NCI-H128 (cell line): Measurements from ENCODE around the gene ARPC4.
"Not testable (repeated sequence)": the region's sequence is repeated elsewhere in the genome, so short reads cannot be mapped to it uniquely, and the experiment has no call there.

Experiments used
- DNase-seq: peaks from one replicate; lab custom pipeline; 2025; ENCODE audit not compliant: unreplicated experiment; lab: John Stamatoyannopoulos, UW

Gene ARPC4

GRCh38 chr3:9769426-9770275 is 23.2 kb upstream of the ARPC4 start, which contains the start of gene CAMK1:
TSS of gene CAMK1 (minus strand) at chr3:9769947. CDS start at chr3:9767749, 2,198 bp downstream.
- DNase-seq, result no peak

GRCh38 chr3:9770276-9770812 is 22.5 kb upstream of the ARPC4 start:
- DNase-seq, result no peak

GRCh38 chr3:9771007-9771406 is 21.9 kb upstream of the ARPC4 start:
- DNase-seq, result not testable (repeated sequence)

GRCh38 chr3:9776896-9777693 is 15.8 kb upstream of the ARPC4 start:
- no peak for DNase-seq

GRCh38 chr3:9777694-9778021 is 15.2 kb upstream of the ARPC4 start:
- DNase-seq, result no peak

GRCh38 chr3:9778143-9779074 is 14.5 kb upstream of the ARPC4 start:
- DNase-seq, result no peak

GRCh38 chr3:9779075-9779593 is 13.7 kb upstream of the ARPC4 start:
- DNase-seq, result no peak

- no peak for DNase-seq
Observed at GRCh38 chr3:9779721-9780457, 13.0 kb upstream of the ARPC4 start.

- no peak for DNase-seq
Observed at GRCh38 chr3:9780458-9780812, 12.4 kb upstream of the ARPC4 start.

- DNase-seq, result no peak
Observed at GRCh38 chr3:9780910-9781309, 12.0 kb upstream of the ARPC4 start.

- no peak for DNase-seq
Observed at GRCh38 chr3:9781551-9781950, 11.3 kb upstream of the ARPC4 start.

GRCh38 chr3:9781978-9782603 is 10.8 kb upstream of the ARPC4 start:
- DNase-seq, result no peak

- DNase-seq, result no peak
Observed at GRCh38 chr3:9782770-9783169, 10.1 kb upstream of the ARPC4 start.

GRCh38 chr3:9783954-9784353 is 8.9 kb upstream of the ARPC4 start:
- DNase-seq, result no peak

- no peak for DNase-seq
Observed at GRCh38 chr3:9784965-9785364, 7.9 kb upstream of the ARPC4 start.

GRCh38 chr3:9785602-9786001 is 7.3 kb upstream of the ARPC4 start:
- no peak for DNase-seq

- DNase-seq, result no peak
Observed at GRCh38 chr3:9786209-9786739, 6.6 kb upstream of the ARPC4 start.

GRCh38 chr3:9786825-9787669 is 5.8 kb upstream of the ARPC4 start:
- no peak for DNase-seq
